ENCODE results near the gene IGF1R. TPM values are rescaled to one million over a fixed set of nuclear protein-coding genes. Genes with fewer than 3 reads are reported as not detected.

Gene IGF1R
- polyA plus RNA-seq, 5 donors, result 23.6 to 32.0 (median 30.6) TPM

DNA sequence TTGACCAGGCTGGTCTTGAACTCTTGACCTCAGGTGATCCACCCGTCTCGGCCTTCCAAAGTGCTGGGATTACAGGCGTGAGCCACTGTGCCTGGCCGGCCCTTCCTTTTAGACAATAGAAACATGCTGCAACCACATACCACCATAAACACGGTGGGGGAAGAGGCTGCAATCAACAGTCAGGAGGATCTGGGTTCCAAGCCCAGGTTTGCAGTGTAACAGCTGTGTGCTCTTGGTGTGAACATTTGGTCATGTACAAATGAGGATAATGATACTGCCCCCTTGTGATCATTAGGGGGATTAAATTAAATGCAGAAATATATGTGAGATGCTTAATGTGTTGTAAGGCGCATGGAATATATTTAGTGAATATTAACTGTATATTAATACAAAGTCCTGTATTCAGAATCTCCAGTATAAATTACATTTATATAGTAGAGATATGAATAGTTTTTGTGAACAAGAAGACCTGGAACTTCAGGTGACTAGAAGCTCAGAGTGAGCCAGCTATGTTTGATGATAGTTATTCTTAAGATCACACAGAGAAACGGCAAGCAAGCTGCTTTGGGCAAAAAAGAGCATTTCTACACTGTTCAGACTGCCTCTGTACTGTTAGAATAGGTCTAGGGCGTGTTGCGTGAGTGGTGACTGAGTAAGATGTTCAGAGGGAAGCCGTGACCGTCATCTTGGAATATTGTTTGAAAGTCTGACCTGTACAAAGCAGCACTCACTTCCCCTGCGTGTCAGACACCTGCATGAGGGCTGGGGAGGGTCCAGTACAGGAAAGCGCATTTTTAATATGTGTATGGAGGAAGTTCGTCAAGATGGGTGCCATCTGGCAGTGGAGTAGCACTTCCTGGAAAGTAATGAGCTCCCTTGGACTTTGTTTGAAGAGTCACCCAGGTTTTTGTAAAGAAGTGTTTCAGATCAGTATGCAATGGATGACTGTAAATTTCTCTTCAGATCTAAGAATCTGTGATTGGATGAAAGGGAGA, 233.5 kb downstream of the IGF1R start:
- peak in 1 of 2 donors; percentile 57 for DNase-seq

DNA sequence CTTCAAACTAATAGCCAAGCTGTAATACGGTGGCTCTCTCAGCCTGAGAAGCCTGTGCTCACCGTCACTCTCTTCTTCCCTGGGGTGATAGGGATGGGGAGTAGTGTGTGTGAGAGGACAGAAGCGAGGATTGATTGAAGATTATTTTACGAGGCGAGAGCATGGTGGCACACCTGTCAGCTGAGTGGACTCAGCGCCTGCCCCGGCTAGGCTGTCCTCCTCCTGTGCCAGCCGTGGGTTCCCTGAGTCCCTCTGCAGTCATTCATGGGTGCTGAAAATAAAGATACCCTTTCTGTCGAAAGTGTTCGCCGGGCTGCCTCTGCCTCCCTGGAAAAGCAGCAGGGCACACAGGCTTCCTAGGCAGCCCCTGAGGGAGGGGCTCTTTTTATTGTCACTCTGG, 235.1 kb downstream of the IGF1R start:
- no peak for DNase-seq

DNA sequence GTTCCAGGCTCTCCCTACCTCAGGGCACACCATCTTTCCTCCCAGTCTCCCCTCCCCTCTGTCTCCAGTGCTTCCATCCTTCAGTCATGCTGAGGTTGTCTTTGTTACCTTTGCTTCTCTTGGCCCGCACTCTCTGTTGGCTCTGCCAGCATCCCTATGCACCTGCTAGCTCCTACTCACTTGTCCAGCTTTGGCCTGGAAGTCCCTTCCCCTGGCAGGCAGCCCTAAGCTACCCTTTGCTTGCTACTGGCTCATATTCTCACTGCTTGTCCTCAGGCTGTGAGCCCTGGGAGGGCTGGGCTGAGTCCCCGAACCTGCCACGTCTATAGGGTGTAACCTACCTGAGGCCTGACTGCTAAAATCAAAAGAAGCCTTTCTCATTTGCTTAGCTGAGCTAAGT, 236.6 kb downstream of the IGF1R start:
- DNase-seq, result no peak

DNA sequence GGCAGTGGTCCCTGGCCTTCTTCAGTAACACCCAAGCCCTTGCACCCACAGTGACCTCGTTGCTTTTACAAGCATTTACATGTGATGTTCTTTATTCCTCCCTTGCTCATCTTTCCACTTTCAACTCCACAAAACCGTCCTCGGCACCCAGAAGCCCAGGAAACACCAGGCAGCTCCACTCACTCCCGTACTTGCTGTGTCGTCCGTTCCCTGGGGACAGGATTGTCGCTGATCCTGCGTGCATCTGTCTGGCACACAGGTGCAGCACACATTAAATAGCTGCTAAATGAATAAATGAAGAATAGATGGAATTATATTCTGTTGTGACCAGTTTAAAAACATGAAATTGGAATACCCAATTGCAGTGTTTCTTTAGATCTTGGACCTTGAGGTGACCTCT, 239.6 kb downstream of the IGF1R start:
- no peak for DNase-seq

DNA sequence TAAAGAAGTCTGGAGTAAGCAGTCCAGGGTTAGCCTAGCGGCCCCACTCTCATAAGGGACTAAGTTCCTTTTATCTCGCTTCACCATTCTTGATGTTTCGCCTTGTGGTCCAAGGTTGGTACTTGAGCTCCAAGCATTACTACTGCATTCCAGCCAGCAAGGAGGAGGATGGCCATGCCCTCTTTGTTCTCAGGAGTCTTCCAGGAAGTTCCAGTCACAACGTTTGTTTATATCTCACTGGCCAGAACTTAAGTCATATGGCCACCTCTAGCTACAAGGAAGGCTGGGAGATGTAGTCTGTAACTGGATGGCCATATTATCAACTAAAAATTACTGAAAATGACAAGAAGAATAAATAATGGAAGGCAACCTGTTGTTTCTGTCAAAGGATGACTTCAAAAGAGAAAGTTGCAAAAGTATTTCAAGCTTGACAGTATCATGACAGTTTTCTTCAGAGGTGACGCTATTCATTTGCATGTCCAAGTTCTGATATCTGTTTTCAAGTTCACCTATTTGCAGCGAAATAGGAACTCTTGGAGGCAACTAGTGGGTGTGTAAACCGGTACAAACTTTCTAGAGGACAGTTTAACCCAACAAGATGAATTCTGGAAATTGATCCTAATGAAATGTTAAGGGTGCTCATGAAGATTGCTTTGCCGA, 240.6 kb downstream of the IGF1R start:
- DNase-seq, result no peak

DNA sequence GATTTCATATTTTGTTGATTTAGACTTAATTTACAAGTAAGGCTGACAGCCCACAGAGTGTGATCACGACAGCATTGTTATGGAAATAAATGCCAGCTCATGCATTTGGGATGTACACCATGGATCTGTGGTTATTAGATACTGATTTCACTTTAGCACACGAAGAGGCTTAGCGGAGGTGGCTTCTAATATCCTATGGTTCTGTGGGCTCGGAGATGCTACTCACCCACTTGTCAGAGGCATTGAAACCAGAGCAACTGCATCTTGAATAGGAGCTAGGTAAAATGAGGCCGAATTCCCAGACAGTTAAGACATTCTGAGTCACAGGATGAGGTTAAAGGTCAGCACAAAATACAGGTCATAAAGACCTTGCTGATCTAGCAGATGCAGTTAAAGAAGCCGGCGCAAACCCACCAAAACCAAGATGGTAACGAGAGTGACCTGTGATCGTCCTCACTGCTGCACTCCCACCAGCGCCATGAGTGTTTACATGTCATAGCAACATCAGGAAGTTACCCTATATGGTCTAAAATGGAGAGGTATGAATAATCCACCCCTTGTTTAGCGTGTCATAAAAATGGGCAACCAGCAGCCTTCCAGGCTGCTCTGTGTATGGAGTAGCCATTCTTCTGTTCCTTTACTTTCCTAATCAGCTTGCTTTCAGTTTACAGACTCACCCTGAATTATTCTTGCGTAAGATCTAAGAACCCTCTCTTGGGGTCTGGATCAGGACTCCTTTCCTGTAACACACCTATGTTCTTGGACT, 241.8 kb downstream of the IGF1R start:
- DNase-seq, result no peak

DNA sequence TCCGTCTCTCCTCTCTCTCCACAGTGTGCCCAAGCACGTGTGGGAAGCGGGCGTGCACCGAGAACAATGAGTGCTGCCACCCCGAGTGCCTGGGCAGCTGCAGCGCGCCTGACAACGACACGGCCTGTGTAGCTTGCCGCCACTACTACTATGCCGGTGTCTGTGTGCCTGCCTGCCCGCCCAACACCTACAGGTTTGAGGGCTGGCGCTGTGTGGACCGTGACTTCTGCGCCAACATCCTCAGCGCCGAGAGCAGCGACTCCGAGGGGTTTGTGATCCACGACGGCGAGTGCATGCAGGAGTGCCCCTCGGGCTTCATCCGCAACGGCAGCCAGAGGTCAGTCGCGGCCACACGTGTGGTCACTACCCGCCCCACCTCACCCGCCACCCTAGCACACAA, 243.0 kb downstream of the IGF1R start:
- DNase-seq, result no peak

DNA sequence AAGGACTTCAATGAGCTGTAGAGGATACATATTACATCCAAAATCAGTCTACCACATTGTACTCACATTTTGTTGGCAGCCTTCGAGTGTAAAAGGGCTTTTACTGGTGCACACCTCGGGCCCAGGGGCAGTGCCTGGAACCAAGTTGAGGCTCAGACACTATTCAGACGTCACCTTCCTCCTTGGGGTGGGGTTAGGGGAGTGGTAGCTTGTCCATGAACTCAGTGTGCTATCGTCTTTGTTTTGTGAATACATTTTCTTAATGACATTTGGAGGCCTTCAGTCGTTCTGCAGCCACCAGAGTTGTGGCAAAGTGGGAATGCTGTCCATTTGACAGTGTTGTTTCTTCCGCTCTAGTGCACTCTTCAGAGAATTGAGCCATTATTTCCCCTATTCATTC, 245.1 kb downstream of the IGF1R start:
- no peak for DNase-seq

DNA sequence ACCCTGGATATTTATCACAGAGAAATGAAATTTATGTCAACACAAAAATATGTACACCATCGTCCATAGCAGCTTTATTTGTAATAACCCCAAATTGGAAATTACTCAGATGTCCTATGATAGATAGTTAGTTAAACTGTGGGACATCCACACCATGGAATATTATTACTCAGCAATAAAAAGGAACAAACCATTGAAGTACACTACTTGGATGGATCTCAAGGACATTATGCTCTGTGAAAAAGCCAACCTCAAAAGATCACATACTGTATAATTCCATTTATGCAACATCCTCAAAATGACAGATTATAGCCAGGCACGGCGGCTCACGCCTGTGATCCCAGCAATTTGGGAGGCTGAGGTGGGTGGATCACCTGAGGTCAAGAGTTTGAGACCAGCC, 246.0 kb downstream of the IGF1R start:
- DNase-seq, result no peak

DNA sequence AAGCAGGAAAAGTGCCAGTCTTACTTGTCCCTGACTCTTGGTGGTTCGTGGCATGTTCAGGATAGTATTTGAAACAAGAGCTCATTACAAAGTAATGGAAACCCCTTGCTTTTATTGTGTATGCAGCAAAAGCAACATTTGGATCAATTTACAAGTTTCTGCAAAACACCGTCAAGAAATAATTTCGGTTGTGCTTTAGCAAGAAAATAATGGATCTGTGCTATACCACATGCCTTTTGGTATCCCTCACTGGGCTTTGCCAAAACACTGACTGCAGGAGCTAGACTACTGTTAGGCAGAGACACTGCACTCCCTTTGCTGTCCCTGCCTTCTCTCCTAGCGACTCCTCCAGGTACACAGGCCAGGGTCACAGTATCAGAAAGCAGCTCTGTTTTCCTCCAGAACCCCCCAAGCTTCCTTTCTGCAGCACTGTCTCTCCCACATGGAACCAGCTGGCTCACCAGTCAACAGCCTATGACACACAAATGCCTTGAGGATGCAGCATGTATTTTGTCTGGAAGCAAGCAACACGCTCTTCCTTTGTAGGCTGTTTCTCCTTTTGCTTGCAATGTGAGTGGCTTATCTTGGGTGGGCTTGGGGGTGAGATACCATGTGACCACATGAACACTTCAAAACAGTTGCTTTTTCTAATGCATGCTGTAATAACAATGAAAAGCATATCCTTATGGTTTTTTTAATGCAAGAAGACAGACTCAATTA, 247.8 kb downstream of the IGF1R start:
- DNase-seq, result no peak

DNA sequence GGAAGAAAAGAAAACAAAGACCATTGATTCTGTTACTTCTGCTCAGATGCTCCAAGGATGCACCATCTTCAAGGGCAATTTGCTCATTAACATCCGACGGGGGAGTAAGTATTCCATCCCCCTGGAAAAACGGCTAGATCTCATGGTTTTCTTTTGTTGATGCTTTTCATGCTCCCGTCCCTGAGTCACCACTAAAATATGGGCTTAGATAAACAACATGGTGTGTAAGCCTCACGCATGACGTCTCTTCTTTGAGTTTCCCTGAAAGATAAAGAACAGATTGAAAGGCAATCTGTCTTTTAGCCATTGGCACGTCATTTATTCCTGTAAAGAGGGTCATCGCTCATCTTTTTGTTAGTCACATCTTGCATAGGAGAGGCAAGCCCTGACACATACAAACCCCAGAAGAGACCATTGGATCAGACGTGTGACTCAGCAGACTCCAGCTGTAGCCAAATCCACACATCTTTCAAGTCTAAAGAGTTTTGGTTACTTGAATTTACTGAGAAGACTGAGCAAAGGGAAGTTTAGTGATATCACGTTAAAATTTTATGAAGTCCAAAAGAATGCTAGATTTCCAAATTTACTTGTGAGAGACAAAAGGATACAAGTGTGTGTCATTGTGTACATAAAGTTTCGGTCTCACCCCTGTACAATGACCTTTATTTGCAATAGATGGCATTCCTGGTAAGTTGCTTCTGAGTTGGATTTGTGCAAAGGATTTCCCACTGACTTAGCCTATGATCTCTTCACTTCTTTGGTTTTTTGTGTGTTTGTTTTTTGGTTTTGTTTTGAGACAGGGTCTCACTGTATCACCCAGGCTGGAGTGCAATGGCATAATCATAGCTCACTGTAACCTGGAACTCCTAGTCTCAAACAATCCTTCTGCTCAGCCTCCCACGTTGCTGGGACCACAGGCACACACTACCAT, 248.7 kb downstream of the IGF1R start:
- DNase-seq, result no peak

DNA sequence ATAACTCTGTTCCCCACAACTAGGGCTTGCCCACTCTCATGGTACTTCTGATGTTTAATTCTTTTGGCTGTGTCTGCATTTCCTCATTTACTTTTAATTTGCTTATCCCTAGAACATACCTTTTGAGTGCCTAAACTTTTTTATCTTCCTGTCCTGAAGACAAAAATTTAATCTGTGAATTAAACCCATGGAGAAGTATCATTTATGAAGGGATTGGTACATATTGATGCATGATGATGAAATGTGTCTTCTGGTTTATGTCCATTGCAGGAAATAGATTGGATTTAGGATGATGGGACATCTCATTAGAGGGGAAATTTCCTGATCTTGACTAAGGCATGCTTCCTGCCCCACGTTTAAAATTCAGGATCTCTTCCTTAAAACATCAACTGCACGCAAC, 249.8 kb downstream of the IGF1R start:
- DNase-seq, result no peak

DNA sequence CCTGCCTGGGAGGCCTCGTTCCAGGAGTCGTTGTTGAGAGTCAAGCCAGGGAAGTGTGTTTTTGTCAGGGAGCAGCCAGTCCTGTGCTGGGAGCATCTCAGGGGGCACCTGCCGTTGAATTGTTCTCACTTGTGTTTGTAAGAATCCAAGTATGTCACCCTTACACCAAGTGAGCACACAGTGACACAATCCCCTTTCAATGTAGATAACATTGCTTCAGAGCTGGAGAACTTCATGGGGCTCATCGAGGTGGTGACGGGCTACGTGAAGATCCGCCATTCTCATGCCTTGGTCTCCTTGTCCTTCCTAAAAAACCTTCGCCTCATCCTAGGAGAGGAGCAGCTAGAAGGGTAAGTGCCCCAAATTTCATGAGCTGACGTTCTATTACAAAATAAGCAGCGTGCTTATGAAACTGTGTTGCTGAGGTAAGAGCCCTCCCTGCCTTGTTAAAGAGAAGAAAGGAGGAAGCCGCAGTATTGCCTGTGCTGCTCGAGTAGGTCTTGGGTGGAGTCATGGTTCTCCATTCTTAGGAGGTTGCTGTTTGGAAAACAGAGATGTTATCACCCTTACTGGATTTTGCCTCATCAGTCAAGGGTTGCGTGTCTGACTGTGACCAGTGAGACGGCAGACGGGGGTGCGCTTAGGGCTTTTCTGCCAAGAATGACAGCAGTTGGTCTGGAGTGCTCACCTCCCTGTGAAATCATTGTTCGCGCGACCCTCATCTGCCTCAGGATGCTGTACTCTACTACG, 251.1 kb downstream of the IGF1R start:
- no peak for DNase-seq

DNA sequence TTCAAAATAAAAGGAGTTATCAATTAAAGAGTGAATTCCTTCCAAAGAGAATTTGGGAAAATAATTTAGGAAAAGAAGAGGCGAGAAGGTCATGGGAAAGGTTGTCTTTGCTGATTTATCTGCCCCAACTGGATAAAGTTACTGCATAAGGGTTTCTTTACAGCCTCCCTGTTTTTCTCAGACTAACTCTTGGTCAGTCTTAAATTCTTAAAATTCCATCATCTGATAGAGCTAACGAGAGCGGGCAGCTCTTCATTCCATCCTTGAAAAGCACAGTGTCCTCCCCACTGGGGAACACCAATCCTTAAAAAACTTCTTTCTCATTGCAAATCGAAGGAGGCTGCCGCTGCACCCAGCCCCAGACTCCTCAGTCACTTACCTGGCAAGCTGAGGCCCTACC, 252.0 kb downstream of the IGF1R start:
- no peak for DNase-seq

DNA sequence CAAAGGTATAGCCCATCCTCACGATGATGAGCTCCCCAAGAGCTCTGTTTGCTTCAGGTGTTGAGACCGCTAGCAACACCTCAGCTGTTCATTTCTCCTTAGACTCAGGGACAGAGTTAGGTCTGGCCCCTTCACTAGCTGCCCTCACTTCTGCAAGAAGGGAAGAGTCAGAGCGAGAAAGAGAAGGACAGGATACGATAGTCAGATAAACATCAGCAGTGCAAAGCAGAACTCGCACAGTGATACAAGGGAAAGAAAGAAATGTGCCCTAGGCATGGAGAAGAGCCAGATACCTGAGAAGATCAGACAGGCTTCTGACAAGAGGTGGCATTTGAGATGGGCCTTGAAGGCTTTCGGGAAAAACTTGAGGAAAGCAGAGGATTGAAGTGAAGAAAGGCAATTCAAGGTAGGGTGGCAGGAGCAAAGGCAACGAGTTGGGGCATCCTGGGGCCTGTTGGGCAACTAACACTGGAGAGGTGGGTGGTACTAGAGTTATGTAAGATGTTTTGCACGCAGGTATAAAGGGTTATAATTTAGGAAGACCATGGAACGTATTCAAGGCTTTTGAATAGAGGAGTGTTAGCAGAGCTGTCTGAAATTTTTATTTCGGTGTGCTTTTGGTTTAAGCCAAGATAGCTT, 253.2 kb downstream of the IGF1R start:
- no peak for DNase-seq

DNA sequence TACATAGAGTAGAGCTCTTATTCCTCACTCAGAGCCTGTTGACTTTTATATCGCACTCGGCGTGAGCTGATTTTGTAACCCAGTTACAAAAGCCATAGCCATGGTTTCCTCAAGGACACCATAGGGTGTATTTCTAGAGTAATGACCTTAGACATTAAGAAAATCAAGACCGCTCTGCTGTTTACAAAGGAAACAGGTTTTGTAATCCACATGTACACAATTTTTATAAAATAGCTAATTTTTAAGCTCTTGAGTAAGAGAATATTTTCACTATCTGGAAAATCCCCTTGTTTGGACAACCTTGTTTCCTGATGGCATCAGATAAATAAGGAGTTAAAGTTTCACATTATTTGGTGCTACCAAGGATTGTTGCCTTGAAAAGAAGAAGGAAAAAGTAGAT, 254.6 kb downstream of the IGF1R start:
- DNase-seq, result no peak

DNA sequence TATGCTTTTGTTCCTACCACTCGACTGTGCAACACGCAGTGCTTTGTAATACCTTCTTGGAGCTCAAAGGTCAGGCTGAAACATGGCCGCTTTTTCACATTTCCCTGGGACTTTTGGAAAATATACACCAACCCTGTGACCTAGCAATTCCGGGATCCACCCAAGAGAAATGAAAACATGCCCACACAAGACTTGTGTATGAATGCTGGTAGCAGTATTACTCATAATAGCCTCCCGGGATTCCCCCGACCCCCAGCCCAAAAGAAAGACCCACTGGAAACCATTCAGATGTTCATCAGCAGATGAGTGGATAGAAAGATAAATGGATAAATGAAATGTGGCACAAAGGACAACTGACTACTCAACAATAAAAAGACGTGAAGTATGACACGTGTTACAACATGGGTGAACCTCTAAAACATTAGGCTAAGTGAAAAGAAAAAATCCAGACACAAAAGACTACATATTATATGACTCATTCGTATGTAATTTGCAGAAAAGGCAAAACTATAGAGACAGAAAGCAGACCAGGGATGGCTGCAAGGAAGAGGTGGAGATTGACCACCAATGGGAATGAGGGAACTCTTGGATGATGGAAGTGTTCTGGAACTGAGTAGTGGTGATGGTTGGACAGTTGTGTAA, 255.2 kb downstream of the IGF1R start:
- no peak for DNase-seq

DNA sequence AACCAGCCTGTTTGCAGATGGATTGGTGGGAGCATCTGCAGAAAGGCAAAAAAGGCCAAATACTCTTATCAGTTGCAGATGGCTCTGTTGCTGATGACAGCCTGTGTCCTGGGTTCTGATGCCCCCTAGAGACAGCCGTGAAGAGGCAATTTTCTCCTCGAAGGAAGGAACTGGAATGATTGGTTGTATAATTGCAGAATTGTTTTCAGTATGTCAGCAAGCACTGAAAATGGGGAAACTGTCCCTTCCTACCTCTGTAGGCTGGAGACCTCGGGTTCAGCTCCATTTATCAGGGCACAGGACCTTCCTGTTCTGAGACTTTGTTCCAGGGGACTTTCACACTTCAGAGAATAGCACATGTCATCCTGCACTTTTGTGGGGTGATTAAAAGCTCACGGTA, 256.2 kb downstream of the IGF1R start:
- no peak for DNase-seq

Data from right lung (tissue), 5 donors.